Bone marrow (tissue), 2 donors: Measurements from ENCODE around the gene PNPLA7.
A peak's percentile ranks its signal among the peaks of the same experiment; 100 is the strongest.
"Not testable (repeated sequence)": the region's sequence is repeated elsewhere in the genome, so short reads cannot be mapped to it uniquely, and the experiment has no call there.

Experiments
- DNase-seq, 2 donors: peaks; one replicate each; lab custom pipeline; 2025; lab: John Stamatoyannopoulos, UW

Gene PNPLA7

GRCh38 chr9:137461316-137461662 is 88.9 kb downstream of the PNPLA7 start:
- no peak for DNase-seq

- DNase-seq: no peak
Observed at GRCh38 chr9:137460363-137461315, 89.6 kb downstream of the PNPLA7 start.

GRCh38 chr9:137459601-137460362 is 90.4 kb downstream of the PNPLA7 start:
- no peak for DNase-seq

- DNase-seq: peak; percentile 76 to 79
Observed at GRCh38 chr9:137459152-137459600, 91.0 kb downstream of the PNPLA7 start, which contains the start of gene NSMF. NSMF (minus strand) TSS chr9:137459334; CDS start chr9:137459102, 232 bp downstream.

GRCh38 chr9:137458194-137459151 is 91.7 kb downstream of the PNPLA7 start:
- no peak for DNase-seq

- DNase-seq: no peak
Observed at GRCh38 chr9:137457406-137458193, 92.6 kb downstream of the PNPLA7 start.

GRCh38 chr9:137456864-137457405 is 93.3 kb downstream of the PNPLA7 start:
- DNase-seq: no peak

GRCh38 chr9:137456061-137456863 is 93.9 kb downstream of the PNPLA7 start:
- no peak for DNase-seq

GRCh38 chr9:137455359-137455991 is 94.7 kb downstream of the PNPLA7 start:
- DNase-seq: no peak

- no peak for DNase-seq
Observed at GRCh38 chr9:137454597-137455358, 95.4 kb downstream of the PNPLA7 start.

- DNase-seq: peak in 1 of 2 donors; percentile 32
Observed at GRCh38 chr9:137454145-137454596, 96.0 kb downstream of the PNPLA7 start.

- DNase-seq: no peak
Observed at GRCh38 chr9:137453643-137454081, 96.5 kb downstream of the PNPLA7 start.

- no peak for DNase-seq
Observed at GRCh38 chr9:137452761-137453642, 97.2 kb downstream of the PNPLA7 start.

GRCh38 chr9:137452006-137452760 is 98.0 kb downstream of the PNPLA7 start:
- DNase-seq: no peak

- not testable (repeated sequence) for DNase-seq
Observed at GRCh38 chr9:137451264-137452005, 98.8 kb downstream of the PNPLA7 start.
